ENCODE results near the gene ABCA2.
"Not testable (repeated sequence)": the region's sequence is repeated elsewhere in the genome, so short reads cannot be mapped to it uniquely, and the experiment has no call there.

Gene ABCA2

DNA sequence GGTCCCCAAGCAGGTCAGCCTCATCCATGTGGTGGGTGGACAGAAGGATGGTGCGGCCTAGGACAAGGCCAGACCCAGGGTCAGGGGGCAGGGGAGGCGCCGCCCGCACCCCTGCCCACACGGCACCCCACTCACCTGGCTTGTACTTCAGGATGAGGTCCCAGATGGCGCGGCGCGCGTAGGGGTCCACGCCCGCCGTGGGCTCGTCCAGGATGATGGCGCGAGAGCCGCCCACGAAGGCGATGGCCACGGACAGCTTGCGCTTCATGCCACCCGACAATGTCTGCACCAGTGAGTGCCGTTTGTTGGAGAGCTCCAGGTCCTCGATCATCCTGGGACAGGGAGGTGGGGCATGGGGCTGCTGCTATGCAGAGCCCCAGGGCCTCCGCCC is 12.5 kb downstream of the ABCA2 start:
- DNase-seq: no peak

DNA sequence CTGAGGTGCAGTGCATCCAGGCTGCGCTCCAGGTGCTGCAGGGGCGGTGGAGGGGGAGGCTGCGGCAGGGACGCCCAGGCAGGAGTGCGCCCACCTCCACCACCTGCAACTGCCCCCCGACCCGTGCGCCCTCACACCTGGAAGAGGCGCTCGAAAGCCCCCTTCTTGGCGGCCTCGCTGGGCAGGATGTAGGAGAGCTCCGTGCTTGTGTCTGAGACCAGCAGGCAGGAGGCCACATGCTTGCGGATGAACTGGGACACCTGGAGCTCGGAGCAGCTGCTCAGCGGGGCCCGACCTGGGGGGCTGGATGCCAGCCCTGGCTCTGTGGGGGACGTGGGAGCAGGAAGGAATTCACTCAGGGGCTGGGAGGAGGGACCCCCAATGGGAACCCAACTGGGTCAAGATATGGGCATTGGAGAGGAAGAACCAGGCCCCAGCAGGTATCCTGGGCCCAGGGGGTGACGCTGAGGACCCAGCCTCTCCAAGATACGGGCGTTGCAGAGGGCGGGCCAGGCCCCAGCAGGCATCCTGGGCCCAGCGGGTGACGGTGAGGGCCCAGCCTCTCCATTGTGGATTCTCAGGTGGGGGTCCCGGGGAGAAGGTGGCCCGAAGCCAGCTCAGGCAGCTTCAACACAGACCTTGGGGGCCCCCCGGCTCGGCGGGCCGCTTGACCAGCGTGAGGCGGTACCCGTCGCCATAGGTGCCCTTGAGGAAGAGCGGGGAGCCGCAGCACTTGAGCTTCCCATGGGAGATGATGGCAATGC is 13.1 kb downstream of the ABCA2 start:
- no peak for DNase-seq

DNA sequence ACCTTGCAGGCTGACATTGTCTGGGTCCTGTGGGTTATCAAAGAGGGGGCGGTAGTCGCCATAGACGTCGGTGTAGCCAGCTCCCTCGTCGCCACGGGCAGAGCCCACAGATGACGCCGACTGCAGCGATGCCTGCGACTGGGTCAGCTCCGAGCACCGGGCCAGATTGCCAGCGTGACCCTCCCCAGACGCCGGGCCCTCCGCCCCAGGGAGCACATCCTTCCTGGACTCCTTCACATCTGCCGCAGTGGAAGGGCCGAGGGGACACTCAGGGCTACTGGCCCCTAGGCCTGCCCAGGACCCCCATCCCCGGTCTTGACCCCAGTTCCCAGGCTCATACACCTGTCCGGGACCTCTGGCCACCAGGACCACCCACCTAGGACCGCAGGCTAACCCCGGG is 13.9 kb downstream of the ABCA2 start:
- no peak for DNase-seq

DNA sequence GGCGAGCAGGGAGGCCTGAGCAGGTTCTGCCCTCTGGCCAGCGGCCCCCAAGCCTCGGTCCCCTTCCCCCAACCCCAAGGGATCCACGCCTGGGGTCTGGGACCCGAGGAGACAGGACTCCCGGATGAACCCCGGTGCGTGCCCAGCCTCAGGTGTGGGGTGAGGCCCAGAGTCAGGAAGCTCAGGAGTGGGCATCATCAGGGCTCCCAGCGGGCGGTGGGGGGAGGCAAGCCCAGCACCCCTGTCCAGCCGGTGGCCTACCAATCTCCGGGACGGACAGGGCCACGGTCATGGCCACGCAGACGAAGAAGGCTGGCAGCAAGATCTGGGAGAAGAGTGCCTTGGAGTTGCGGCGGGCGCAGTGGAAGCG is 14.5 kb downstream of the ABCA2 start:
- no peak for DNase-seq

DNA sequence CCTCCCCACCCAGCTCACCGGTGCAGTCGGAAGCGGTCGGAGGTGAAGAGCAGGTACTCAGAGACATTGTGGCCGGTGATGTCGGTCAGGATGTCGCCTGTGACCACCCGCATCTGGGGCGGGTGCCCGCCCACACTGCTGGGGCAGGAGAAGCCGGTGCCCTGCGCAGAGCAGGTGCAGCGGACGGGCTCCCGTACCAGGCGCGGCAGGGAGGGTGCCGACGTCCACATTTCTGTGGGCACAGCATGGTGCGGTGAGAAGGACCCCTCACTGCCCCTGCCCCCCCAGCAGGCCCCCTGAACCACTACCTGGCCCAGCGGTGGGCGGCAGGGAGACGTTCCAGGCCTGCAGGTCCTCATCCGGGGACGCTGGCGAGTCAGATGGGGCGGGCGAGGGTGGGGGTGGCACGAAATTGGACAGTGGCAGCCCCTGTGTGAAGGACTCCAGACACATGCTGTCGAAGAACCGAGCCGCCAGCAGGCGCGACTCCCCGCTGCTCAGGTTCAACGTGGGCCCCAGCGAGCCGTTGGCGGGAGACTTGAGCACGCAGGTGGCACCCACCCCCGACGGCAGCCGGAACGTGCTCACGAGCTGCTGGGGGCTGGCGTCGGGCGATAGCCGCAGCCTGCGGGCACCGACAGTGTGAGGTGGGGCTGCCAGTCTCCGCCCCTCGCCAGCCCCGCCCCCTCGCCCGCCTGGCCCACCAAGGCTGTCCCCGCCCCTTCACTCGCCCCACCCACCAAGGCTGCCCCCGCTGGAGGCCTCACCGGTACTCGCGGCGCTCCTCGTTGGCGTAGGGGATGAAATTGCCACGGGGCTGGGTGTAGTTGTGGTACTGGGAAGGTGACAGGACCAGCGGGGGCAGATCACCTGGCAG is 15.1 kb downstream of the ABCA2 start:
- DNase-seq: no peak

DNA sequence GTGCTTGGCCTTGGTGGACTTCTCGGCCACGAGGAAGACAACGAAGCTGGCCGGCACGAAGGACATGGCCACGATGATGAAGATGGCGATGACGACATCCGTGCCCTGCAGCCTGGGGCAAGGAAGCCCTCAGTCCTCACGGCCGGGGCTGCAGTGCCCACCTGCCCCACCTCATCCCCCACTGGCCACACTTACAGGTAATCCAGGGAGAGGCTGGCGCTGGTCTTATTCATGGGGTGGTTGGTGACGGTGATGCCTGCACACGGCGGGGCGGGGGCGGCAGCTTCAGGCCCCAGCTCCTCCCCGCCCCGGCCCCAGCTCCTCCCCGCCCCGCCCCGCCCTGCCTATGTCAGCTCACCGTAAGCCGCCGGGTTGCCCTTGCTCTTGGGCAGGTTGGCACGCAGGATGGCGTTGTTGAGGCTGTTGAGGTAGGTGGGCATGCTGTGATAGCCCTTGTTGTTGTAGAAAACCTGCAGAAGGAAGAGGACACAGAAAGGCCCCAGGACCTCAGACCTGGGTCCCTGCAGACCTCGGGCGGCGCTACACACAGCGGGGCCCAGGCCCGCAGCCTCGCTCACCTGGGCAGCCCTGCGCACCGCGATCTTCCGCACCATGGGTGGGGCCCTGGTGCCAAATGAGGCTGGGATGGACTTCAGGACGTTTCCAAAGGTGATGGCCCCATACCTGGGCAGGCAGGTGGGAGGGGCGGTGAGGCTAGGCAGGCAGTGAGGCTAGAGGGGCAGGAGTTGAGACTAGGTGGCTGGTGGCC is 15.9 kb downstream of the ABCA2 start:
- DNase-seq: no peak

DNA sequence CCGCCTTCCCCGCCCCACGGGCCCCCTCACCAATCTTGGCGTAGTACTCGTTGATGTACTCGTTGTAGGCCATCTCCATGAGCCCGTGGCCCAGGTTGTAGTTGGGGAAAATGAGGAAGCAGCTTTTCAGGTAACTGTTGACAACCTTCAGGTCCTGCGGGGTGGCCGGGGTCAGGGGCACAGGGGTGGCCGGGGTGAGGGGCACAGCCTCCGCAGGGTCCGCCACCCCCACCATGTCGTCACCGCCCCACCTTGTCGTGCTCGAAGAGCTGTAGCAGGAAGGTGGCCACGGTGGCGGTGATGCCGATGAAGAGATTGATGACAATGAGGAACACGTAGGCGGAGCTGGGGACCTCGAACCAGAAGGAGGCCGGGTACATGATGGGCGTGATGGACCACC is 16.9 kb downstream of the ABCA2 start:
- DNase-seq: no peak

DNA sequence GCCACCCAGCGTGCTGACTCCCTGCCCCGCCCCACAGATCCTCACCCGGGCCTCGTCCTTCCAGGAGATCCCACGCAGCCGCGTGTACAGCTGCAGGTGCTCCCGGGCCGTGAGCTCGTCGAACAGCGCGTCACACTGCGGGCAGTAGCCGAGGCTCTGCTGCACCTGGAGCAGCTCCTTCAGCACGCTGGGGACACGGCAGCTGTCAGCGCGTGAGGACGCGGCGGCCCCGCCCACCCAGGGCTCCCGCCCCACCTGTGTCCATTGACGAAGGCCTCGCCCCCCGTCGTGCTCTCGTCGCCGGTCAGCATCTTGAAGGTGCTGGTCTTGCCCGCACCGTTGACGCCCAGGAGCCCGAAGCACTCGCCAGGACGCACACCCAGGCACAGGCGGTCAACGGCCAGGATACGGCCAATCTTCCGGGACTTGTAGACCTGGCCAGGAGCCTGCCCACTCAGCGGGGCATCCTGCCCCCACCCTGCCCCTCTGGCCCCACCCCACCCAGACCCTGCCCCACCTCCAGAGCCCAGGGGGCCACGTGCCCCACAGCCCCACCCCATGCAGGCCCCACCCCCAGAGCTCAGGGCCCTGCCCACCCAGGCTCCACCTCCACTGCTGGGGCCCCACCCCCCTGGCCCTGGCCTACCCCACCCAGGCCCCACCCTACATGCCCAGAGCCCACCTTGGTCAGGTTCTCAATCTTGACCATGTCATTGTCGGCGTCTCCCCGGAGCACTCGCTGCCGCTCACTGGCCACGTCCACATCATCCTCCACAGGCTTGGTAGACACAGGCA is 17.9 kb downstream of the ABCA2 start:
- DNase-seq: no peak

DNA sequence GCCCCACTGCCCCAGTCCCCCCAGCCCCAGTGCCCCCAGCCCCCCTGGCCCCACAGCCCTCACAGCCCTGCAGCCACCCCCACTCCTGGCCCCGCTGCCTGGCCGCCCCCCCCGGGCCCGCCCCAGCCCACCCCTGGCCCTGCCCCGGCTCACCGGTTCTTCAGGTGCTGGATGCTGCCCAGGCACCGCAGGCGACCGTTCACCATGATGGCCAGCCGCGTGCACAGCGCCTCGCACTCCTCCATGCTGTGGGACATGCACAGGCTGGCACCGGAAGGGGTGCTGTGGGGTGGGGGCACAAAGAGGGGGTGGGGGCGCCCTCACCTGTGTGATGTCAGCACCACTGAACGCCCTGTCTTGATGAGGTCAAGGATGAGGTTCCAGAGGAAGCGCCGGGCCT is 18.8 kb downstream of the ABCA2 start:
- no peak for DNase-seq

DNA sequence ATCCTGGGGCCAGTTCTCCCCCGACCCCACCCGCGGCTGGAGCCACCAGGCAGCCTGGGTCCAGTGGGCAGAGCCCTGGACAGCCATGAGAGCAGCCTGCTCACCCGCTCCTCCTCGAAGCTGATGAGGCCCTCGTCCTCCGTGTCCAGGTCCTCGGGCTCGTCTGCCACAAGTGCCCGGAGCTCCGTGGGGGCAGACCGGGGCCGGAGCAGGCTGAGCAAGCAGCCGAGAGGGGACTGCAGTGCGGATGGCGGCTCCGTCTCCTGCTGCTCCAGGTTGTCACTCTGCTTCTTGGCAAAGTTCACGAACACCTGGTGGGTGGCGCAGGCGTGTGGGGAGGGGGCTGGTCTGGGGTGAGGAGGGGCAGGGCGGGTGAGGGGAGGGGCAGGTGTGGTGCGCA is 19.7 kb downstream of the ABCA2 start:
- DNase-seq: no peak

DNA sequence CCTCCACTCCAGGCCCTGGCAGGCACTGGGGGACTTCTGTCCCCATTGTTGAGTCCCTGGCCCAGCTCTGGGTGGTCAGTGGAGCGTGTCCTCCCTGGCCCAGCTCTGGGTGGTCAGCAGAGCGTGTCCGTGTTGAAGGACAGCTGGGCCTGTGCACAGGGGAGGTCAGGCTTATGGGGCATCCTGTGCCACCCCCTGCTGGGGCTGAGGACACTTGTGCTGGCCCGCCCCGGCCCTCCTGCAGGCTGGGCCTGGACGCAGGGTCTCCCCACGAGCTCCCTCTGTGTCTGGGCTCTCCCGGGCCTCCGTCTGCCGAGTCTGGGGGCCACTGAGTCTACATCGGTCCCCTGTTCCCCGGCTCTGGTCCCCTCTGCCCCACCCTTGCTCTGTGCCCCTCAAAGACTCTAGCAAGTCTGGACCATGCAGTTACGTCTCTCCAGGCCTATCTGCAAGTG is 20.2 kb downstream of the ABCA2 start:
- no peak for DNase-seq

DNA sequence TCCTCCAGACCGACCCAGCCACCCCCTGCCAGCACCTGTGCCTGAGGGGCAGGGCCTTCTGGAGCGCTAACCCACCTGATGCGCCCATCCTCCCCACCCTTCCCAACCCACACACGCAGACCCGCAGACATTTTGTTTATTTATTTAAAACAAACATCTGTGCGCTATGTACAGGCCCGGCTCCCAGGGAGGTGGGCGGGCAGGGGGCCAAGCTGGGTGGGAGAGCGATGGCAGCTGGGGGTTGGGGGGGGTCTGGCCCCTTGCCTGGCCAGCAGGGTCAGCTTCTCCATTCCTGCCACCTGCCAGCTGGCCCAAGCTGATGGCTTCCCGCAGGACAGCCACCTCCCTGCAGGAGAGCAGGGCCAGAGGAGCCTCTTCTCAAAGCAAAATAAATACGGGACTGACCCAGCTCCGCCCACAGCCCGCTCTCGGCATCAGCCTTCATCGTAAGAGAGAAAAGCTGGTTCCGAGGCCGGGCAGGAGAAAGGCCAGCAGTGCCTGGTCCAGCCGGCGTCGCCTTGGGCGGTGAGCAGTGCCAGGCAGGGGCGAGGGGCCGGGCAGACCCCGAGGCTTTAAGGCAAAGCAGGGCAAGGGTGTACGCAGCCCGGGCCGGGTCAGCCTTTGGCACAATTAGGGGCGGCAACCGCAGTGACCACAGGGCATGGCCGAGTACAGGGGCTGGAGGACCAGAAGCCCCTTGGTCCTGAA is 20.8 kb downstream of the ABCA2 start:
- DNase-seq: no peak

DNA sequence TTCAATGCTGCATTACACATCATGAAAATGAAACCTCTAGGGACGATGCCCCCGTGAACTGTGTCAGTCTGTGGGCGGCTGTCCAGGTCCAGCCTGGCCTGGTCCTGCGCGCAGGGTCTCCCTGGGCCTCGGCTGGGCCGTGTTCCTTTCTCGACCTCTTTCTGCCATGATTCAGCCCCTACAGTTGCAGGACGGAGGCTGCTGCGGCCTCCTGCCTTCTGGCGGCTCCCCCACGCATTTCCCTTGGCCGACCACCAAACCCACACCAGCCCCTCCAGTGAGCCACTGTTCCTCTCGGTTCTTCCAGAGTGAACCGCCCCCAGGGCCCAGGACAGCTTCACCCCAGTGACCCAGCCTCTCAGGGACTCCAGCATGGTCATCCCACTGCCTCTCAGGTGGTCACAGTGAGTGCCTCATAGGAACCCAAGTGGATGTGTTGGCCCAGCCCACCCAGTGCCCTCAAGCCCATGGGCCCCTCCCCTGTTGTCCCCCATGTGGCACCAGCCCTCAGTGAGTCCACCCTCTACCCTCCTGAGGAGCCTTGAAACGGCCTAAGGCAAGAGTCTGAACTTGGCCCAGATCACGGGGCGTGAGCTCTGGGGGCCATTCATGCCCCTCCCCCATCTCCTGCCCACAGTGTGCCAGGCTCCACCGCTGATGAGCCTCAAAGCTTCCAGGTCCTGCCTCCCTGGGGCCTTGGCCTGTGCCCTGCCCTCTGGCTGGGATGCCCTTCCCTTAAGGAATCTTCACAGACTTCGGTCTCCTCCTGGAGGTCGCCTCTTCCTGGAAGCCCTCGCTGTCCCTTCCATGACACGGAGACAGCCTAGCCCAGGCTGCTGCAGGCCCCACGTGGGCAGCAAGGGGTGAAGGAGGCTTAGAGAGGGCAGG is 21.7 kb downstream of the ABCA2 start:
- no peak for DNase-seq

DNA sequence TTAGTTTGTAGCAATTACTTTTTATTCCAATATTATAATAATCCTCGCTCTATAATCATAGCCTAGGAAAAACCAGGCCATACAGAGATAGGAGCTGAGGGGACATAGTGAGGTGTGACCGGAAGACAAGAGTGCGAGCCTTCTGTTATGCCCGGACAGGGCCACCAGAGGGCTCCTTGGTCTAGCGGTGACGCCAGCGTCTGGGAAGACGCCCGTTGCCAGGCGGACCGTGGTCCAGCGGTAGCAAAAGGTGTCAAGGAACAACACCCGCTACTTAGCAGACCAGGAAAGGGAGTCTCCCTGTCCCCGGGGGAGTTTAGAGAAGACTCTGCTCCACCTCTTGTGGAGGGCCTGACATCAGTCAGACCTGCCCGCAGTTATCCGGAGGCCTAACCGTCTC is 23.8 kb downstream of the ABCA2 start:
- not testable (repeated sequence) for DNase-seq

DNA sequence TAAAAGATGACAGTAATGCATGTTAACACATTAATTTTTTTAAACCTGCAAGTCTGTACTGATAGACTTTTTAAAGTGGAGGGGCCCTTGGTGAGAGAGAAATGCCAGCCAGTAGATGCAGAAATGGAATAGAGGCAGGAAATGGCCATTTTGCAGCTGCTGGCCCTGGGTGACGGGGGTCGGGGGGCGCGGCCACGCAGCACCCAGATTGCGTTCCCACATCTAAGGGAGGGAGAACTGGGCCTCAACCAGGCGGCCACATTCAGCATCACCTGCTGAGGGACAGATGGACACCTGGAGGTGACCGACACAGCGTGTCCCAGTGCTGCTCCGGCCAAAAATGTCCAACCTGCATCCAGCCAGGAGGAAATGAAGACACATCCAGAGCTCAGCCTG is 25.4 kb downstream of the ABCA2 start:
- DNase-seq: no peak

DNA sequence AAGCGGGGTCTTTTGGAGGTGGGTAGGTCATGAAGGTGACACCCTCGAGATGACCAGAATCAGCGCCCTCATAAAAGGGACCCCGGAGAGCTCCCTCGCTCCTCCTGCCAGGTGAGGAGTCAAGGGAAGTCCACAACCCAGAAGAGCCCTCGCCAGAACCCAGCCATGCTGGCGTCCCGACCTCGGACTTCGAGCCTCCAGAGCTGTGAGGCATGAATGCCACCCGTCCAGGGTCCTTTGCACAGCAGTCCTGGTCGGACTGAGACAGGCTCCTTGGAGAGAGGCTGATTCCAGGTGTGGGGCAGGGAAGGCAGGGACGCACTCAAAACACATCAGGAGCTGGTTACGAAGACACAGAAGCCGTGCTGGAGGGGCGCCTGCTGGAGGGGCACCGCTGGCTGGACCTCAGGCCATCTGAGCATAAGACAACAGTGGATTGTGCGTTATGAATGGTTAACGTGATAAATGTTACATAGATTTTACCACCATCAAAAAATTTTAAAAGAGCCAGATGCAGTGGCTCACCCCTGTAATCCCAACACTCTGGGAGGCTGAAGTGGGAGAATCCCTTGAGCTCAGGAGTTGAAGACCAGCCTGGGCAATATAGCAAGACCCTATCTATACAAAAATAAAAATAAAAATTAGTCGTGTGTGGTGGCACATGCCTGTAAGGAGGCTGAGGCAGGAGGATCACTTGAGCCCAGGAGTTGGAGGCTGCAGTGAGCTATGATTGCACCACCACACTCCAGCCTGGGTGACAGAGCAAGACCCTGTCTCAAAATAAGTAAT is 26.0 kb downstream of the ABCA2 start:
- DNase-seq: no peak

DNA sequence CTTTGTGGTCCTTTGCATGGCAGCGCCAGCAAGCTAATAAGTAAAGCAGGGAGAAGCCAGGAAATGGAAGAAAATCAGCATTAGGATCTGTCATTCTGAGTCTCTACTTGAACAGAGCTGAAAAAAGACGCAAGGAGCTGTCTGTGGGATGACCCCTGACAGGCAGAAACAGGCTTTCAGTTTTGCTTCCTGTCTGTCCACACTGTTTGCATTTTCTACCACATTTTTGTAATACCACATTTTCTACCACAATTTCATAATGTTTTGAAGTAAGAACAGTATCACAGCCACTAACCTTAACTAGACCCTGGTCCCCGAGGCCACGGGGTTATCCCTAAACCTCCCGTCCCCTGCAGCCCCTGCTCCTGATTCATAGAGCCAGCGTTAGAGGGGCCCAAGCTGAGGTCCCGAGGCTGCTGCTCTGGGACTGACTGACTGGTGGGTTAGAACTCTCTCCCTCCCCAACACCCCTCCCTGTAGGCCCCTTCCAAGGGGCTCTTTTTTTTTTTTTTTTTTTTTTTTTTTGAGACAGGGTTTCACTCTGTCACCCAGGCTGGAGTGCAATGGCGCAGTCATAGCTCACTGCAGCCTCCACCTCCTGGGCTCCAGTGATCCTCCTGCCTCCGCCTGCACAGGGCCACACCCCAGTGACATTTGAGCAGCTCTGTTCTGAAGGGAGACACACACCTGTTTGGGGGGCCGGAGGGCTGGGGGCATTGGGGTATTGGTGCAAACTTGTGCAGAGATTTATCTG is 27.7 kb downstream of the ABCA2 start:
- peak; percentile 16 for DNase-seq

DNA sequence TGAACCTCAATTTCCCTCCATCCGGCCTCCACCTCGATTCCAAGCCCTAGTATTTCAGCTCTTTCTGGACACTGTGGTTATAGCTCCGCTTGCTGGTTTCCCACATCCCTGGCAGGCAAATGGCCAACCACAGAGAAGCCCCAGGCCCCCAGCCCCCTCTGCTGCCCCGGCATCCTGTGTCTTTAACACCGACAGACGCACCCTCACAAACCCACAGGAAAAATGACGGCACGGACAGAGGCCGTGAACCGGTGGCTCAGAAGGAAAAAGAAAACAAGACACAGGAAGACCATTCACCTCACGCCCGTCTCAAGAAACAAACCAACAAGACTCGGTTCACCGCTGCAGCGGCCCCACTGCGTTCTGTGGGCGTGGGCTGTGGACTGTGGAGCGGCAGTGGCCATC is 30.2 kb downstream of the ABCA2 start:
- DNase-seq: no peak

DNA sequence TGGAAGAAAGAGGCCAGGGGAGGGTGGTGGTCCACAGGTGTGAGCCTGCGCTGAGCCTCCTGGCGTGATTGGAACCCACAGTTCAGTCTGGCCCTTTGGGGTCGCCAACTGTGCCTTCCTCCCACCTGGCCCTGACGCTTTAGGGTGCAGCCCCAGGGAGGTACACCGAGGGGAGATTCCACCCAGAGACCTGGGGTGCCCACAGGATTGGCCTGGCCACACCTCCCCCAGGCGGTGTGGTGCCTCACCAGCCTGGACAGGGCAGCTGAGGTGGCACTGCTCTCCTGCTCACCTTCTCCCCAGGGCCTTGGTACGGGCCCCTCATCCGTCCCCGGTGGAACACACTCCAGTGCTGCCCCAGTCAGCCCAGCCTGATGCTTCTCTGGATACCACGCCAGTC is 30.7 kb downstream of the ABCA2 start:
- DNase-seq: no peak

Data from kidney glomerular epithelial cell (primary cell).